ENCODE measurements around the gene SLAMF7. TPM values are rescaled to one million over a fixed set of nuclear protein-coding genes. Genes with fewer than 3 reads are reported as not detected.
"Not testable (repeated sequence)": the region's sequence is repeated elsewhere in the genome, so short reads cannot be mapped to it uniquely, and the experiment has no call there.

The SLAMF7 gene
- total RNA-seq: 10 to 100 TPM; 13.7 to 15.3 TPM

GRCh38 chr1:160739098-160739511 lies at the start of gene SLAMF7:
TSS of gene SLAMF7 (plus strand) at chr1:160739247. CDS start at chr1:160739302, 55 bp downstream.
- POLR2A ChIA-PET: interaction anchor here (1.0 kb wide), 2 partner anchors 42 to 331 kb away, joined by 3 read pairs; partner anchors contain the start of gene ARHGAP30
- DNase-seq: peak; percentile 44
- Mint-ChIP-seq H3K27me3 (peaks cover 2% of the 10 kb centered on the region), H3K36me3 (ENCODE audit: low read depth) (peaks cover 19% of the 10 kb centered on the region), H3K9me3 (peaks cover 18% of the 10 kb centered on the region), H3K4me3 (peak within 1 kb of the TSS; percentile 67), H3K4me1 (peaks cover 56% of the 10 kb centered on the region), H3K27ac (no peak within 1 kb of the TSS)
- CTCF ChIA-PET: interaction anchor here (0.5 to 2.7 kb wide), 6 partner anchors 10 to 41 kb away, joined by 3 to 14 read pairs (median 4); no protein-coding TSS in a partner anchor

GRCh38 chr1:160692390-160692789 lies 46.7 kb upstream of the SLAMF7 start:
- not testable (repeated sequence) for H3K27me3 Mint-ChIP-seq, H3K9me3 Mint-ChIP-seq, H3K27ac Mint-ChIP-seq, H3K4me3 Mint-ChIP-seq, DNase-seq
- CTCF ChIA-PET: interaction anchor here (0.7 to 1.2 kb wide), 4 partner anchors 11 to 17 kb away, joined by 3 to 9 read pairs (median 3); no protein-coding TSS in a partner anchor
- Mint-ChIP-seq H3K36me3 (ENCODE audit: low read depth) (peaks cover 54% of the 10 kb centered on the region), H3K4me1 (peaks cover 77% of the 10 kb centered on the region)
- POLR2A ChIA-PET: interaction anchor here (0.9 to 1.1 kb wide), 3 partner anchors 11 to 21 kb away, joined by 3 read pairs; no protein-coding TSS in a partner anchor

- Mint-ChIP-seq H3K27ac (peak overlapping the region; percentile 55), H3K4me3 (peak overlapping the region; percentile 3), H3K4me1 (peaks cover 85% of the 10 kb centered on the region), H3K9me3 (no peaks in the 10 kb centered on the region), H3K36me3 (ENCODE audit: low read depth) (peaks cover 79% of the 10 kb centered on the region), H3K27me3 (no peaks in the 10 kb centered on the region)
- ChIA-PET POLR2A (no interaction called here), CTCF (no interaction called here)
- DNase-seq: no peak
These were observed 36.9 kb upstream of the SLAMF7 start for GRCh38 chr1:160702100-160702499.

- Mint-ChIP-seq H3K9me3 (no peaks in the 10 kb centered on the region), H3K36me3 (ENCODE audit: low read depth) (peaks cover 63% of the 10 kb centered on the region), H3K27ac (peak overlapping the region; percentile 32), H3K27me3 (no peaks in the 10 kb centered on the region), H3K4me3 (peak overlapping the region; percentile 16), H3K4me1 (peaks cover 66% of the 10 kb centered on the region)
- DNase-seq: no peak
- ChIA-PET CTCF (interaction anchor here (1.4 to 6.1 kb wide), 2 partner anchors 11 to 22 kb away, joined by 3 to 63 read pairs; no protein-coding TSS in a partner anchor), POLR2A (no interaction called here)
These were observed 34.8 kb upstream of the SLAMF7 start for GRCh38 chr1:160704250-160704649.

- ChIA-PET POLR2A (interaction anchor here (4.7 kb wide), 1 partner anchor 23 kb away, joined by 106 read pairs; no protein-coding TSS in a partner anchor), CTCF (interaction anchor here (6.1 kb wide), 1 partner anchor 23 kb away, joined by 63 read pairs; no protein-coding TSS in a partner anchor)
- not testable (repeated sequence) for H3K27me3 Mint-ChIP-seq, H3K27ac Mint-ChIP-seq, H3K9me3 Mint-ChIP-seq, H3K4me3 Mint-ChIP-seq, DNase-seq
- Mint-ChIP-seq H3K36me3 (ENCODE audit: low read depth) (peaks cover 59% of the 10 kb centered on the region), H3K4me1 (peaks cover 61% of the 10 kb centered on the region)
These were observed 33.8 kb upstream of the SLAMF7 start for GRCh38 chr1:160705212-160705621.

- Mint-ChIP-seq H3K27me3 (no peaks in the 10 kb centered on the region), H3K9me3 (no peaks in the 10 kb centered on the region), H3K27ac (no peak overlapping the region), H3K36me3 (ENCODE audit: low read depth) (peaks cover 54% of the 10 kb centered on the region), H3K4me1 (peaks cover 55% of the 10 kb centered on the region), H3K4me3 (no peak overlapping the region)
- ChIA-PET POLR2A (interaction anchor here (0.9 to 4.7 kb wide), 5 partner anchors 17 to 157 kb away, joined by 3 to 106 read pairs (median 12); partner anchors contain the start of gene CD244), CTCF (interaction anchor here (0.7 to 6.1 kb wide), 3 partner anchors 14 to 132 kb away, joined by 3 to 63 read pairs (median 11); no protein-coding TSS in a partner anchor)
- DNase-seq: no peak
These were observed 33.3 kb upstream of the SLAMF7 start for GRCh38 chr1:160705742-160706141.

- H3K4me1 Mint-ChIP-seq: peaks cover 48% of the 10 kb centered on the region
These were observed 32.4 kb upstream of the SLAMF7 start for GRCh38 chr1:160706526-160707235.

GRCh38 chr1:160707236-160708064 lies 31.6 kb upstream of the SLAMF7 start:
- CTCF ChIA-PET: interaction anchor here (0.7 to 6.1 kb wide), 21 partner anchors 16 to 832 kb away, joined by 3 to 63 read pairs (median 4); partner anchors contain the start of genes SLAMF1 and TOMM40L
- POLR2A ChIA-PET: interaction anchor here (0.7 to 4.7 kb wide), 22 partner anchors 16 to 362 kb away, joined by 3 to 106 read pairs (median 5); partner anchors contain the start of genes ARHGAP30, SLAMF1 and USF1
- Mint-ChIP-seq H3K9me3 (no peaks in the 10 kb centered on the region), H3K4me1 (peaks cover 48% of the 10 kb centered on the region), H3K27me3 (no peaks in the 10 kb centered on the region), H3K27ac (no peak overlapping the region), H3K36me3 (ENCODE audit: low read depth) (peaks cover 43% of the 10 kb centered on the region), H3K4me3 (no peak overlapping the region)
- DNase-seq: peak; percentile 42

More at GRCh38 chr1:160706526-160707235, 32.4 kb upstream of the SLAMF7 start:
- H3K9me3 Mint-ChIP-seq: no peaks in the 10 kb centered on the region
- H3K27me3 Mint-ChIP-seq: no peaks in the 10 kb centered on the region
- no peak for DNase-seq
- no peak overlapping the region for H3K4me3 Mint-ChIP-seq
- CTCF ChIA-PET: interaction anchor here (1.2 to 6.1 kb wide), 10 partner anchors 17 to 415 kb away, joined by 3 to 63 read pairs (median 5); no protein-coding TSS in a partner anchor
- H3K27ac Mint-ChIP-seq: no peak overlapping the region
- POLR2A ChIA-PET: interaction anchor here (0.7 to 4.7 kb wide), 16 partner anchors 15 to 253 kb away, joined by 3 to 106 read pairs (median 8); partner anchors contain the start of genes CD244 and SLAMF1
- H3K36me3 Mint-ChIP-seq (ENCODE audit: low read depth): peaks cover 49% of the 10 kb centered on the region

GRCh38 chr1:160708118-160708517 lies 30.9 kb upstream of the SLAMF7 start:
- Mint-ChIP-seq H3K9me3 (no peaks in the 10 kb centered on the region), H3K36me3 (ENCODE audit: low read depth) (peaks cover 36% of the 10 kb centered on the region), H3K4me1 (peaks cover 48% of the 10 kb centered on the region), H3K4me3 (no peak overlapping the region), H3K27ac (no peak overlapping the region), H3K27me3 (no peaks in the 10 kb centered on the region)
- DNase-seq: no peak
- POLR2A ChIA-PET: interaction anchor here (0.7 to 4.7 kb wide), 21 partner anchors 15 to 362 kb away, joined by 3 to 106 read pairs (median 5); partner anchors contain the start of genes ARHGAP30, SLAMF1 and USF1
- CTCF ChIA-PET: interaction anchor here (0.7 to 6.1 kb wide), 22 partner anchors 15 to 831 kb away, joined by 3 to 63 read pairs (median 4); partner anchors contain the start of genes SLAMF1 and TOMM40L

- Mint-ChIP-seq H3K9me3 (no peaks in the 10 kb centered on the region), H3K4me3 (no peak overlapping the region), H3K4me1 (peaks cover 43% of the 10 kb centered on the region), H3K27ac (no peak overlapping the region), H3K36me3 (ENCODE audit: low read depth) (peaks cover 29% of the 10 kb centered on the region), H3K27me3 (no peaks in the 10 kb centered on the region)
- peak; percentile 51 for DNase-seq
- ChIA-PET CTCF (interaction anchor here (1.0 to 6.1 kb wide), 10 partner anchors 15 to 159 kb away, joined by 3 to 63 read pairs (median 5); no protein-coding TSS in a partner anchor), POLR2A (interaction anchor here (1.0 to 4.7 kb wide), 16 partner anchors 14 to 359 kb away, joined by 3 to 106 read pairs (median 6); partner anchors contain the start of gene SLAMF1)
These were observed 30.2 kb upstream of the SLAMF7 start for GRCh38 chr1:160708801-160709200.

- POLR2A ChIA-PET: interaction anchor here (0.9 to 4.7 kb wide), 6 partner anchors 27 to 127 kb away, joined by 3 to 106 read pairs (median 4); partner anchors contain the start of genes LY9 and SLAMF1
- no peak for DNase-seq
- Mint-ChIP-seq H3K4me3 (no peak overlapping the region), H3K36me3 (ENCODE audit: low read depth) (peaks cover 20% of the 10 kb centered on the region), H3K27ac (no peak overlapping the region), H3K27me3 (no peaks in the 10 kb centered on the region), H3K9me3 (no peaks in the 10 kb centered on the region), H3K4me1 (peaks cover 35% of the 10 kb centered on the region)
- CTCF ChIA-PET: interaction anchor here (1.0 to 6.1 kb wide), 5 partner anchors 14 to 91 kb away, joined by 3 to 63 read pairs (median 5); no protein-coding TSS in a partner anchor
These were observed 29.3 kb upstream of the SLAMF7 start for GRCh38 chr1:160709715-160710114.
